Stimulated activated naive CD8-positive, alpha-beta T cell treated with anti-CD3 and anti-CD28 coated beads, Interleukin-15, amount 100 ng/mL, for 72 hours (primary cell): Measurements from ENCODE around the gene MMD2.

Experiments
- ATAC-seq: fragments of 150-1000 bp; cut with Tn5 transposase; 2 replicates; pipeline ENCODE4 v1.10.0; 2021; ENCODE audit warnings: mild to moderate bottlenecking, moderate library complexity
- DNase-seq, 2 donors: peaks; one replicate each; pipeline ENCODE4 v3.0.0; 2021 to 2022
- H3K27ac Mint-ChIP-seq, 2 donors: one replicate each; pipeline ENCODE4 v1.8.0; 2022; ENCODE audit warnings: mild to moderate bottlenecking in 2 of 2, mixed read lengths in 2 of 2, moderate library complexity in 2 of 2
- H3K27me3 Mint-ChIP-seq: one replicate; pipeline ENCODE4 v1.8.0; 2022; ENCODE audit warnings: mixed read lengths
- H3K4me1 Mint-ChIP-seq: one replicate; pipeline ENCODE4 v1.8.0; 2022; ENCODE audit warnings: mild to moderate bottlenecking, mixed read lengths
- H3K4me3 Mint-ChIP-seq, 2 donors: one replicate each; pipeline ENCODE4 v1.8.0; 2022; ENCODE audit warnings: mild to moderate bottlenecking in 2 of 2, mixed read lengths in 2 of 2, moderate library complexity in 1 of 2
- H3K9me3 Mint-ChIP-seq, 2 donors: one replicate each; pipeline ENCODE4 v1.8.0; 2022; ENCODE audit warnings: mixed read lengths in 2 of 2

MMD2 gene

GRCh38 chr7:4965295-4966022 lies 6.5 kb upstream of the MMD2 start:
- DNase-seq (no peak), ATAC-seq (no peak)
- peak overlapping the region in 1 of 2 donors; percentile 64 for H3K4me3 Mint-ChIP-seq
- peaks cover 6% of the 10 kb centered on the region for H3K4me1 Mint-ChIP-seq
- H3K27ac Mint-ChIP-seq = no peak overlapping the region
- no peaks in the 10 kb centered on the region for H3K9me3 Mint-ChIP-seq
- peaks cover 23% of the 10 kb centered on the region for H3K27me3 Mint-ChIP-seq

- DNase-seq = no peak
- H3K27ac Mint-ChIP-seq = no peak overlapping the region
- H3K4me1 Mint-ChIP-seq = peaks cover 6% of the 10 kb centered on the region
- H3K9me3 Mint-ChIP-seq = no peaks in the 10 kb centered on the region
- H3K4me3 Mint-ChIP-seq = no peak overlapping the region
- H3K27me3 Mint-ChIP-seq = peaks cover 26% of the 10 kb centered on the region
- no peak for ATAC-seq
These were observed 5.5 kb upstream of the MMD2 start for GRCh38 chr7:4964506-4964905.

GRCh38 chr7:4962872-4963775 lies 4.1 kb upstream of the MMD2 start:
- peaks cover 33% of the 10 kb centered on the region for H3K27me3 Mint-ChIP-seq
- H3K4me3 Mint-ChIP-seq = no peak overlapping the region
- ATAC-seq (no peak), DNase-seq (no peak)
- no peak overlapping the region for H3K27ac Mint-ChIP-seq
- H3K9me3 Mint-ChIP-seq = no peaks in the 10 kb centered on the region
- peaks cover 12% of the 10 kb centered on the region for H3K4me1 Mint-ChIP-seq

- no peak overlapping the region for H3K4me3 Mint-ChIP-seq
- DNase-seq = no peak
- H3K27me3 Mint-ChIP-seq = peaks cover 52% of the 10 kb centered on the region
- ATAC-seq = no peak
- no peaks in the 10 kb centered on the region for H3K9me3 Mint-ChIP-seq
- H3K27ac Mint-ChIP-seq = no peak overlapping the region
- H3K4me1 Mint-ChIP-seq = peaks cover 10% of the 10 kb centered on the region
These were observed 1.4 kb upstream of the MMD2 start for GRCh38 chr7:4960363-4960762.

GRCh38 chr7:4959893-4960292 lies 906 bp upstream of the MMD2 start:
- H3K4me3 Mint-ChIP-seq = no peak overlapping the region
- no peak overlapping the region for H3K27ac Mint-ChIP-seq
- no peaks in the 10 kb centered on the region for H3K9me3 Mint-ChIP-seq
- H3K27me3 Mint-ChIP-seq = peaks cover 56% of the 10 kb centered on the region
- DNase-seq = no peak
- peak; percentile 62 for ATAC-seq
- H3K4me1 Mint-ChIP-seq = peaks cover 10% of the 10 kb centered on the region

GRCh38 chr7:4959306-4959705 lies 319 bp upstream of the MMD2 start:
- Mint-ChIP-seq H3K27ac (no peak overlapping the region), H3K27me3 (peaks cover 56% of the 10 kb centered on the region), H3K4me1 (peaks cover 10% of the 10 kb centered on the region), H3K9me3 (no peaks in the 10 kb centered on the region), H3K4me3 (no peak overlapping the region)
- no peak for ATAC-seq
- DNase-seq = no peak

GRCh38 chr7:4957847-4958476 lies 1.0 kb downstream of the MMD2 start:
- Mint-ChIP-seq H3K27ac (no peak overlapping the region), H3K4me3 (peak overlapping the region; percentile 71 to 82)

GRCh38 chr7:4951903-4952636 lies 6.9 kb downstream of the MMD2 start:
- Mint-ChIP-seq H3K9me3 (no peaks in the 10 kb centered on the region), H3K27me3 (peaks cover 63% of the 10 kb centered on the region), H3K4me3 (no peak overlapping the region), H3K27ac (no peak overlapping the region), H3K4me1 (no peaks in the 10 kb centered on the region)
- ATAC-seq = no peak
- DNase-seq = no peak

More at GRCh38 chr7:4957847-4958476, 1.0 kb downstream of the MMD2 start:
- peaks cover 10% of the 10 kb centered on the region for H3K4me1 Mint-ChIP-seq
- DNase-seq (no peak), ATAC-seq (peak; percentile 20)
- H3K9me3 Mint-ChIP-seq = no peaks in the 10 kb centered on the region
- peaks cover 66% of the 10 kb centered on the region for H3K27me3 Mint-ChIP-seq

GRCh38 chr7:4951304-4951703 lies 7.7 kb downstream of the MMD2 start:
- DNase-seq (no peak), ATAC-seq (no peak)
- no peak overlapping the region for H3K27ac Mint-ChIP-seq
- no peak overlapping the region for H3K4me3 Mint-ChIP-seq
- H3K9me3 Mint-ChIP-seq = no peaks in the 10 kb centered on the region
- peaks cover 56% of the 10 kb centered on the region for H3K27me3 Mint-ChIP-seq
- H3K4me1 Mint-ChIP-seq = no peaks in the 10 kb centered on the region

GRCh38 chr7:4948402-4948801 lies 10.6 kb downstream of the MMD2 start:
- no peaks in the 10 kb centered on the region for H3K9me3 Mint-ChIP-seq
- peaks cover 48% of the 10 kb centered on the region for H3K27me3 Mint-ChIP-seq
- ATAC-seq (no peak), DNase-seq (no peak)
- no peak overlapping the region for H3K4me3 Mint-ChIP-seq
- no peaks in the 10 kb centered on the region for H3K4me1 Mint-ChIP-seq
- no peak overlapping the region for H3K27ac Mint-ChIP-seq

- ATAC-seq = no peak
- H3K9me3 Mint-ChIP-seq = no peaks in the 10 kb centered on the region
These were observed 13.0 kb downstream of the MMD2 start for GRCh38 chr7:4945949-4946348.

GRCh38 chr7:4944939-4945338 lies 14.0 kb downstream of the MMD2 start:
- no peaks in the 10 kb centered on the region for H3K4me1 Mint-ChIP-seq
- no peak overlapping the region for H3K27ac Mint-ChIP-seq
- ATAC-seq (no peak), DNase-seq (no peak)
- no peaks in the 10 kb centered on the region for H3K9me3 Mint-ChIP-seq
- no peak overlapping the region for H3K4me3 Mint-ChIP-seq
- peaks cover 15% of the 10 kb centered on the region for H3K27me3 Mint-ChIP-seq

More at GRCh38 chr7:4945949-4946348, 13.0 kb downstream of the MMD2 start:
- DNase-seq = no peak
- Mint-ChIP-seq H3K4me3 (no peak overlapping the region), H3K27ac (no peak overlapping the region), H3K4me1 (no peaks in the 10 kb centered on the region), H3K27me3 (peaks cover 25% of the 10 kb centered on the region)

- ATAC-seq (no peak), DNase-seq (no peak)
- H3K4me3 Mint-ChIP-seq = no peak overlapping the region
- peaks cover 10% of the 10 kb centered on the region for H3K27me3 Mint-ChIP-seq
- H3K9me3 Mint-ChIP-seq = no peaks in the 10 kb centered on the region
- H3K4me1 Mint-ChIP-seq = no peaks in the 10 kb centered on the region
- H3K27ac Mint-ChIP-seq = no peak overlapping the region
These were observed 15.7 kb downstream of the MMD2 start for GRCh38 chr7:4943297-4943696.

GRCh38 chr7:4939971-4940728 lies 18.8 kb downstream of the MMD2 start:
- Mint-ChIP-seq H3K4me1 (no peaks in the 10 kb centered on the region), H3K27me3 (no peaks in the 10 kb centered on the region), H3K9me3 (no peaks in the 10 kb centered on the region), H3K27ac (no peak overlapping the region), H3K4me3 (no peak overlapping the region)
- ATAC-seq (peak; percentile 15), DNase-seq (no peak)

GRCh38 chr7:4937411-4937810 lies 21.6 kb downstream of the MMD2 start:
- Mint-ChIP-seq H3K27ac (no peak overlapping the region), H3K4me3 (no peak overlapping the region), H3K9me3 (no peaks in the 10 kb centered on the region), H3K27me3 (no peaks in the 10 kb centered on the region), H3K4me1 (no peaks in the 10 kb centered on the region)
- no peak for DNase-seq
- no peak for ATAC-seq
